Measurements from ENCODE around the gene RAPGEF6.

GRCh38 chr5:131640043-131640856 is 5.2 kb upstream of the RAPGEF6 start:
- TF ChIP-seq CTCF (conservative IDR thresholded peaks at IDR 0.05; ENCODE audit: low read depth, low read length): no peak
- TF ChIP-seq EZH2 (IDR thresholded peaks at IDR 0.05; ENCODE audit: borderline replicate concordance, low read depth, low read length, poor library complexity, severe bottlenecking): no peak

Measured in A673 (cell line).